Neural progenitor cell (in vitro differentiated cells): Measurements from ENCODE around the gene PXDN.

ENCODE experiments used
- CTCF ChIP-seq: fragments of 200-600 bp; sonication (generic); IDR thresholded peaks from 2 replicates; pipeline ENCODE4 v1.5.1; 2017; ENCODE audit warnings: antibody characterized with exemption, mild to moderate bottlenecking
- EZH2 ChIP-seq: fragments of 200-600 bp; sonication (generic); IDR thresholded peaks from 2 replicates; pipeline ENCODE4 v1.6.1; 2017; ENCODE audit warnings: antibody characterized with exemption, mild to moderate bottlenecking, moderate library complexity
- EZH2phosphoT487 ChIP-seq: fragments of 200-600 bp; sonication (generic); IDR thresholded peaks from 2 replicates; pipeline ENCODE4 v1.6.1; 2017; ENCODE audit warnings: antibody characterized with exemption

GRCh38 chr2:1620081-1620480 lies 124.2 kb downstream of the PXDN start:
- TF ChIP-seq CTCF (no peak), EZH2 (no peak), EZH2phosphoT487 (no peak)
